ENCODE measurements around the gene NDUFS2. TPM values are rescaled to one million over a fixed set of nuclear protein-coding genes. Genes with fewer than 3 reads are reported as not detected.
"Not testable (repeated sequence)": the region's sequence is repeated elsewhere in the genome, so short reads cannot be mapped to it uniquely, and the experiment has no call there.

Gene NDUFS2
- total RNA-seq, 4 donors from 2014 or later: 93.4 to 121 (median 100) TPM

DNA sequence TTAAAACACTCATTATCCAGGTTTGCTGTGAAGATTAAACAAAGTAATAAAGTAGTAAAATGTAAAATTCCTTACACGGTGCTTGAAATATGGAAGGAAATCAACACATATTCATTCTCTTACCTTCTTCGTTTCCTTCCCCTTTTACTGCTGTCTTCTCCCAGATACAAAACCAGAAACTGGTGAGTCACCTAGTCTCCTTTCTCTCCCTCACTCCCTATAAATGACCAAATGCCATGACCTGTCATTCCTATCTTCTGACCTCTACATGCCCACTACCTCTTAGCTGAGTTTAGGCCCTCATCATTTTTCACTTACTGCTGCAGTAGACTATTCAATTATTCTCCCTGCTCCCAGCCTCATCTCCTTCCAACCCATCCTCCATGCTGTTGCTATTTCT, 40.1 kb downstream of the NDUFS2 start:
- TF ChIP-seq POLR2AphosphoS5 (IDR thresholded peaks at IDR 0.05) (no peak), EP300 (IDR thresholded peaks at IDR 0.05) (no peak), POLR2A (IDR thresholded peaks at IDR 0.05) (no peak), CTCF (IDR thresholded peaks at IDR 0.05) (no peak)
- WGBS, 2 donors (ENCODE audit: low coverage in 1 of 2): 70 to 87% methylated on average over 2 of the region's 2 CpGs
- ATAC-seq: no peak
- no peaks in the 10 kb centered on the region for H3K36me3 ChIP-seq
- H3K4me3 ChIP-seq: no peak overlapping the region
- H3K9me3 ChIP-seq: no peaks in the 10 kb centered on the region
- H3K27me3 ChIP-seq: no peaks in the 10 kb centered on the region
- H3K4me1 ChIP-seq: no peaks in the 10 kb centered on the region
- H3K27ac ChIP-seq: no peak overlapping the region

- Histone ChIP-seq H3K27ac (no peak overlapping the region), H3K9me3 (no peaks in the 10 kb centered on the region)
Observed at GRCh38 chr1:161244888-161245287, 42.7 kb downstream of the NDUFS2 start.

DNA sequence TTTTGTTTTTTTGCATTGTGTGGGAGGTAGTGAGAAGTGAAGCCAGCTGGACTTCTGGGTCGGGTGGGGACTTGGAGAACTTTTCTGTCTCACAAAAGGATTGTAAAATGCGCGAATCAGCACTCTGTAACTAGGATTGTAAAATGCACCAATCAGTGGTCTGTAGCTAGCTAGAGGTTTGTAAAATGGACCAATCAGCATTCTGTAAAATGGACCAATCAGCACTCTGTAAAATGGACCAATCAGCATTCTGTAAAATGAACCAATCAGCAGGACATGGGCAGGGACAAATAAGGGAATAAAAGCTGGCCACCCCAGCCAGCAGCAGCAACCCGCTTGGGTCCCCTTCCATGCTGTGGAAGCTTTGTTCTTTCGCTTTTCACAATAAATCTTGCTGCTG, 47.9 kb downstream of the NDUFS2 start:
- H3K9me3 ChIP-seq: peaks cover 0 to 14% (median 0%) of the 10 kb centered on the region in 3 donors
- not testable (repeated sequence) for H3K27me3 ChIP-seq, H3K4me3 ChIP-seq, H3K4me1 ChIP-seq, H3K36me3 ChIP-seq, H3K27ac ChIP-seq, ATAC-seq
- WGBS, 2 donors (ENCODE audit: low coverage in 1 of 2): 72 to 86% methylated on average over 5 of the region's 5 CpGs

More at GRCh38 chr1:161244888-161245287, 42.7 kb downstream of the NDUFS2 start:
- Histone ChIP-seq H3K4me1 (no peaks in the 10 kb centered on the region), H3K4me3 (no peak overlapping the region), H3K27me3 (no peaks in the 10 kb centered on the region), H3K36me3 (no peaks in the 10 kb centered on the region)
- no peak for ATAC-seq
- 79 to 85% methylated on average over 4 of the region's 4 CpGs for WGBS, 2 donors (ENCODE audit: low coverage in 1 of 2)
- TF ChIP-seq EP300 (IDR thresholded peaks at IDR 0.05) (no peak), POLR2AphosphoS5 (IDR thresholded peaks at IDR 0.05) (no peak), POLR2A (IDR thresholded peaks at IDR 0.05) (no peak), CTCF (IDR thresholded peaks at IDR 0.05) (no peak)

DNA sequence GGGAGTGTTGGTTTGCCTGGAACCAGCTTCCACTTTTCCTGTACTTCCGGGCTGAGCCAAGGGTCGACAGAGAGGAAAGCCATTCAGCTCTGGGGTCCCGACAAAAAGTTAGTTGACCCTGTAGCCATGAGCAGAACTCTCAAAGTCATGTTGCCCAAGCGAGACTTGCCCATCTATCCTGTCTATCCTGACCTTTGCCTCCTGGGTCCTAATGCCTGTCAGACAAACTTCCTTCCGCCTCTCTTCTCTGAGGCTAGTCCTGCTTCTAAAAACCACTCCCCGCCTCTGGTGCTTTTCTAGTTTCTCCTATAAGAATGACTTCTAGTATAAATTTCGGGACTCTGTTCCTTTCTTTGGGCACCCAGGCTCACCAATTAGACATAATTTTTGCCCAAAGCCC, 48.7 kb downstream of the NDUFS2 start:
- WGBS, 2 donors (ENCODE audit: low coverage in 1 of 2): 70 to 100% methylated on average over 3 to 7 of the region's 7 CpGs

GRCh38 chr1:161251579-161251978, 49.4 kb downstream of the NDUFS2 start:
- no peak for TF ChIP-seq CTCF (IDR thresholded peaks at IDR 0.05)
- no peak for TF ChIP-seq POLR2AphosphoS5 (IDR thresholded peaks at IDR 0.05)
- TF ChIP-seq EP300 (IDR thresholded peaks at IDR 0.05): no peak
- TF ChIP-seq POLR2A (IDR thresholded peaks at IDR 0.05): no peak
- WGBS, 2 donors (ENCODE audit: low coverage in 1 of 2): 92% methylated on average over 7 of the region's 8 CpGs; no CpG with 5 or more reads in 1 of the 2 donors
- Histone ChIP-seq H3K4me1 (no peaks in the 10 kb centered on the region), H3K27ac (no peak overlapping the region), H3K36me3 (no peaks in the 10 kb centered on the region), H3K27me3 (no peaks in the 10 kb centered on the region), H3K9me3 (peaks cover 0 to 20% (median 0%) of the 10 kb centered on the region in 3 donors), H3K4me3 (no peak overlapping the region)
- ATAC-seq: no peak

More for the DNA sequence above, 48.7 kb downstream of the NDUFS2 start:
- ATAC-seq: no peak
- Histone ChIP-seq H3K9me3 (peaks cover 0 to 14% (median 0%) of the 10 kb centered on the region in 3 donors), H3K4me3 (no peak overlapping the region), H3K27ac (no peak overlapping the region), H3K27me3 (no peaks in the 10 kb centered on the region), H3K4me1 (no peaks in the 10 kb centered on the region), H3K36me3 (no peaks in the 10 kb centered on the region)
- TF ChIP-seq EP300 (IDR thresholded peaks at IDR 0.05) (no peak), POLR2AphosphoS5 (IDR thresholded peaks at IDR 0.05) (no peak), POLR2A (IDR thresholded peaks at IDR 0.05) (no peak), CTCF (IDR thresholded peaks at IDR 0.05) (no peak)

GRCh38 chr1:161255302-161255701, 53.1 kb downstream of the NDUFS2 start:
- Histone ChIP-seq H3K9me3 (peaks cover 0 to 29% (median 0%) of the 10 kb centered on the region in 3 donors), H3K4me1 (peaks cover 0 to 22% (median 8%) of the 10 kb centered on the region in 3 donors), H3K27me3 (peaks cover 33% of the 10 kb centered on the region)
- WGBS, 2 donors (ENCODE audit: low coverage in 1 of 2): 73 to 83% methylated on average over 4 to 5 of the region's 5 CpGs
- H3K4me3 ChIP-seq, H3K36me3 ChIP-seq, ATAC-seq, H3K27ac ChIP-seq: not testable (repeated sequence)

DNA sequence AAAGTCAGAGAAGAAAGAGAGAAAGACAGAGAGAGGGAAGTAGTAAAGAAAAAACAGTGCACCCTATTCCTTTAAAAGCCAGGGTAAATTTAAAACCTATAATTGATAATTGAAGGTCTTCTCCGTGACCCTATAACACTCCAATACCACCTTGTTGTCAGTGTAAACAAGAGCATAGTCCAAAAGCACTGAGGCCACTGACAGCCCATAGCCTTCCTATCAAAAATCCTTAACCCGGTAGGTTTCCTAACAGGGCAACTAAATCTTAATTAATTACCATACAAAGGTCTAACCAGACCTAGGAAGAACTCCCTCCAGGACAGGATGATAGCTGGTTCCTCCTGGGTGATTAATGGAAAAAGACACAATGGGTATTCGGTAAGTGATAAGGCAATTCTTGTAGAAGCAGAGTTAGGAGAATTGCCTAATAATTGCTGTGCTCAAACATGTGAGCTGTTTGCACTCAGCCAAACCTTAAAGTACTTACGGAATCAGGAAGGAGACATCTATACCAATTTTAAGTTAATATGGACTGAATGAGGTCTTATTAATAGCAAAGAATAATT, 53.9 kb downstream of the NDUFS2 start:
- ATAC-seq, H3K27ac ChIP-seq, H3K36me3 ChIP-seq, H3K4me3 ChIP-seq: not testable (repeated sequence)
- Histone ChIP-seq H3K9me3 (peaks cover 0 to 22% (median 0%) of the 10 kb centered on the region in 3 donors), H3K27me3 (peaks cover 40% of the 10 kb centered on the region), H3K4me1 (peaks cover 0 to 29% (median 8%) of the 10 kb centered on the region in 3 donors)
- WGBS, 2 donors (ENCODE audit: low coverage in 1 of 2): 89 to 90% methylated on average over 4 of the region's 4 CpGs

- peaks cover 46% of the 10 kb centered on the region for H3K27me3 ChIP-seq
- 92 to 100% methylated on average over 1 to 5 of the region's 5 CpGs for WGBS, 2 donors (ENCODE audit: low coverage in 1 of 2)
- not testable (repeated sequence) for ATAC-seq, H3K27ac ChIP-seq, H3K4me3 ChIP-seq, H3K36me3 ChIP-seq
- H3K4me1 ChIP-seq: peaks cover 0 to 39% (median 8%) of the 10 kb centered on the region in 3 donors
- H3K9me3 ChIP-seq: peaks cover 0 to 18% (median 0%) of the 10 kb centered on the region in 3 donors
Observed at GRCh38 chr1:161257109-161257508, 54.9 kb downstream of the NDUFS2 start.
